ENCODE measurements around the gene EXOC4. TPM values are rescaled to one million over a fixed set of nuclear protein-coding genes. Genes with fewer than 3 reads are reported as not detected.

EXOC4 gene
- total and polyA plus RNA-seq, 7 experiments from 2014 or later = 44.1 to 106 (median 74.2) TPM

DNA sequence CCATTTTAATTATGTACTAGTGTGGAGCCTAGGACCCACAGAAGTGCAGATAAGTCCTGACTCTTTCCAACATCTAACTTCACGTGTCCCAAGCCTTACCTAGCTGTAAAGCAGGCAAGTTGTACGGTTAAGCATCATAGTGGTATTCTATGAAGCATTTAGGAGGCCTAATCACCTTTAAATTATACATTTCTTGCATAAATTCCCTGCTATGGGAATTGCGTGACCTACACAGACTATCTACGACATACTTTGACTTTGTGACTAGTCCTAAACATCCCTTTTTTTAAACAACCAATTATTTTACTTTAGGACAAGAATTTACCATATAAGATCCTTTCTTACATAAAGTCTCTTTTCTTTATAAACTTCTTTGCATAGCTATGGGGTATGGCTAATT lies 836.6 kb downstream of the EXOC4 start:
- peaks cover 19 to 85% (median 42%) of the 10 kb centered on the region in 11 donors for H3K9me3 Mint-ChIP-seq
- H3K4me1 ChIP-seq (ENCODE audit: control insufficient read depth in 2 of 2, insufficient read depth in 2 of 2, low read length in 2 of 2) = no peaks in the 10 kb centered on the region
- DNase-seq = no peak
- no peak overlapping the region for H3K27ac Mint-ChIP-seq
- ChIA-PET POLR2A (no interaction called here), CTCF (no interaction called here)
- ATAC-seq = no peak
- H3K27me3 ChIP-seq (ENCODE audit: control insufficient read depth in 2 of 2, insufficient read depth in 2 of 2, low read length in 2 of 2) = no peaks in the 10 kb centered on the region
- peaks cover 3 to 29% (median 13%) of the 10 kb centered on the region in 5 donors for H3K36me3 Mint-ChIP-seq
- H3K27me3 Mint-ChIP-seq = peaks cover 0 to 10% (median 0%) of the 10 kb centered on the region in 5 donors
- intact Hi-C loops (cut with micrococcal nuclease) = no loop called here
- H3K4me3 ChIP-seq (ENCODE audit: low read length) = no peak overlapping the region
- H3K36me3 ChIP-seq (ENCODE audit: control insufficient read depth in 2 of 3, insufficient read depth in 3 of 3, low read length in 3 of 3) = no peaks in the 10 kb centered on the region
- H3K9me3 ChIP-seq (ENCODE audit: control insufficient read depth in 2 of 3, low read length in 3 of 3) = peaks cover 0 to 24% (median 7%) of the 10 kb centered on the region in 3 experiments
- no peak overlapping the region for H3K4me3 Mint-ChIP-seq
- H3K27ac ChIP-seq (ENCODE audit: low read depth, low read length) = no peak overlapping the region
- no peaks in the 10 kb centered on the region for H3K4me1 Mint-ChIP-seq

DNA sequence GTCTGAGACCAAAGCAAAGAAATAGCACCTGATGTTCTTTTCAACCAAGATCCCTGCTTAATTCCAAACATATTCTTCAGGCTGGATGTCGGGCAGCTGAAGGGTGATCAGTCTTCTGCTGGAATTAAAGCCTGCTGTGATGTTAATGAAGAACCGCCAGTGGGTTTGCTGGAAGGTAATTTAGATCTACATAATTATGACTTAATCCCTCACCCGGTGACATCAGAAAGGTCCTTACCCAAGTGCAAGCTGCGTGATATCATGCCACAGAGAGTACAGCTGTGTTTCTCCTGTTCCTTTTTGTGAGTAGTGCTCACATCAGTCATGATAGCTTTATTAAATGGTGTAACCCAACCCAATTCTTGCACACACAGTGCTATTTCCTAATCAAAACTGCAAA lies 845.2 kb downstream of the EXOC4 start:
- Mint-ChIP-seq H3K27ac (no peak overlapping the region), H3K9me3 (peaks cover 5 to 59% (median 28%) of the 10 kb centered on the region in 11 donors), H3K27me3 (no peaks in the 10 kb centered on the region), H3K4me1 (no peaks in the 10 kb centered on the region), H3K4me3 (no peak overlapping the region), H3K36me3 (peaks cover 0 to 6% (median 3%) of the 10 kb centered on the region in 5 donors)
- ChIA-PET POLR2A (no interaction called here), CTCF (interaction anchor here (0.8 kb wide), 1 partner anchor 1980 kb away, joined by 3 read pairs; no protein-coding TSS in a partner anchor)
- Histone ChIP-seq H3K4me1 (ENCODE audit: control insufficient read depth in 2 of 2, insufficient read depth in 2 of 2, low read length in 2 of 2) (no peaks in the 10 kb centered on the region), H3K27me3 (ENCODE audit: control insufficient read depth in 2 of 2, insufficient read depth in 2 of 2, low read length in 2 of 2) (no peaks in the 10 kb centered on the region), H3K9me3 (ENCODE audit: control insufficient read depth in 2 of 3, low read length in 3 of 3) (peaks cover 0 to 10% (median 0%) of the 10 kb centered on the region in 3 experiments), H3K4me3 (ENCODE audit: low read length) (no peak overlapping the region), H3K27ac (ENCODE audit: low read depth, low read length) (no peak overlapping the region), H3K36me3 (ENCODE audit: control insufficient read depth in 2 of 3, insufficient read depth in 3 of 3, low read length in 3 of 3) (no peaks in the 10 kb centered on the region)
- intact Hi-C loops (cut with micrococcal nuclease) = no loop called here
- no peak for DNase-seq
- no peak for ATAC-seq

DNA sequence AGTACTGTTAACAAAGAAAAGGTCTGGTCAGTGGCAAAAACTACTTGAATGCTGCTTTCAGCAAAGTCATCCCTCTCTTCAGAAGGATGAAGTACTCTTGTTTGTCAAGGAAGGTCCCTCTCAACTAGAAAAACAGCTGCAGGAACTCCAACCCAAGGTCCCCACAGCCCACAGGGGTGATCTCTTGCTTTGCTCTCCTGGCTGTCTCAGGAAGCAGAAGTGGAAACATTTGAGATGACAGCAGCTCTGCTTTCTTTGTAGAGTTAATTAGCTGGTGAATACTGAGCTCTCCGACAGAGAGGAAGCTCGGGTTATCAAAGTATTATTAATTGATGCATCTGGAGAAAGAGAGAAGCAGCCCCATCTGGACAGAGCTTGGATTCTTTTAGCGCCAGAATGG lies 848.8 kb downstream of the EXOC4 start:
- ATAC-seq (no peak), DNase-seq (no peak)
- H3K4me3 ChIP-seq (ENCODE audit: low read length) = no peak overlapping the region
- Mint-ChIP-seq H3K27ac (no peak overlapping the region), H3K4me1 (no peaks in the 10 kb centered on the region), H3K27me3 (no peaks in the 10 kb centered on the region), H3K9me3 (peaks cover 0 to 23% (median 8%) of the 10 kb centered on the region in 11 donors), H3K4me3 (no peak overlapping the region), H3K36me3 (peaks cover 0 to 6% (median 0%) of the 10 kb centered on the region in 5 donors)
- intact Hi-C loops (cut with micrococcal nuclease) = no loop called here
- no peaks in the 10 kb centered on the region for H3K27me3 ChIP-seq (ENCODE audit: control insufficient read depth in 2 of 2, insufficient read depth in 2 of 2, low read length in 2 of 2)
- no peaks in the 10 kb centered on the region for H3K36me3 ChIP-seq (ENCODE audit: control insufficient read depth in 2 of 3, insufficient read depth in 3 of 3, low read length in 3 of 3)
- no peak overlapping the region for H3K27ac ChIP-seq (ENCODE audit: low read depth, low read length)
- POLR2A ChIA-PET = no interaction called here
- CTCF ChIA-PET = no interaction called here
- no peaks in the 10 kb centered on the region for H3K9me3 ChIP-seq (ENCODE audit: control insufficient read depth in 2 of 3, low read length in 3 of 3)
- H3K4me1 ChIP-seq (ENCODE audit: control insufficient read depth in 2 of 2, insufficient read depth in 2 of 2, low read length in 2 of 2) = no peaks in the 10 kb centered on the region

DNA sequence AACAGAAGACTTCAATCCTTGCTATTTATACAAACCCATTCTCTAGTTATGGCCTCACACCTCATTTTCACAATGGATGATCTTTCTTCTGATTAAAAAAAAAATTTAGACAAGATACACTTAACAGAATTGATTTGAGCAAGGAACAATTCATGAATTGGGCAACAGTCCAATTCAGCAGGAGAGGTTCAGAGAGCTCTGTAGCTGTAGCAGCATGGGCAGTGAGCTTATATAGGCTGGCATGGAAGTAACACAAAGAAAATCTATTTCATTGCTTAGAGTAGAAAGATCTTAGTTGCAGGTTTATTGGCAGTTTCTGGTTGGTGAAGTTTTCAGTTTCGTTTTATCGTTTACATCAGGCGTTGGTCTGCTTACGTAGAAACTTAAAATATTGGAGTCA lies 851.3 kb downstream of the EXOC4 start:
- no peak for ATAC-seq
- Histone ChIP-seq H3K4me1 (ENCODE audit: control insufficient read depth in 2 of 2, insufficient read depth in 2 of 2, low read length in 2 of 2) (no peaks in the 10 kb centered on the region), H3K27me3 (ENCODE audit: control insufficient read depth in 2 of 2, insufficient read depth in 2 of 2, low read length in 2 of 2) (no peaks in the 10 kb centered on the region), H3K27ac (ENCODE audit: low read depth, low read length) (no peak overlapping the region), H3K36me3 (ENCODE audit: control insufficient read depth in 2 of 3, insufficient read depth in 3 of 3, low read length in 3 of 3) (no peaks in the 10 kb centered on the region), H3K9me3 (ENCODE audit: control insufficient read depth in 2 of 3, low read length in 3 of 3) (no peaks in the 10 kb centered on the region), H3K4me3 (ENCODE audit: low read length) (no peak overlapping the region)
- H3K27ac Mint-ChIP-seq = no peak overlapping the region
- no peak overlapping the region for H3K4me3 Mint-ChIP-seq
- H3K27me3 Mint-ChIP-seq = no peaks in the 10 kb centered on the region
- peak in 2 of 9 donors; percentile 7 to 12 for DNase-seq
- no peaks in the 10 kb centered on the region for H3K4me1 Mint-ChIP-seq
- H3K36me3 Mint-ChIP-seq = peaks cover 0 to 6% (median 0%) of the 10 kb centered on the region in 5 donors
- peaks cover 0 to 6% (median 0%) of the 10 kb centered on the region in 11 donors for H3K9me3 Mint-ChIP-seq
- ChIA-PET CTCF (no interaction called here), POLR2A (no interaction called here)
- intact Hi-C loops (cut with micrococcal nuclease) = no loop called here

DNA sequence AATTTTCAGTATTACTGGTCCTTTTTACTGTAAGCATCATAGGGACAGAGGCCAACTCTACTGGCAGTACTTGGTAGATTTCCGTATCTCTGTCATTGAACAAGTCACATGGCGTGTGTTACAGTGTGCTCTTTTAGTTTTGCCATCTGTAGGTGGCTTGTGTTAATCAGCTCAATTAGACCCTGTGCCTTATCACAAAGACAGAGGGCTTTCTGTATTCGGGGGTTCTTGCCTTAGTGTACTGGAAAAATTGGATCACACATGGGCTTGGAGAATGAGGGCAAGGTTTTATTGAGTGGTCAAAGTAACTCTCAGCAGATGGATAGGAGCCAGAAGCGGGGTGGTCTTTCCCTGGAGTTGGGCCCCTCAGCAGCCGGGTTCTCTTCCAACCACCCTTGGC lies 853.0 kb downstream of the EXOC4 start:
- intact Hi-C loops (cut with micrococcal nuclease) = no loop called here
- Mint-ChIP-seq H3K36me3 (peaks cover 0 to 3% (median 0%) of the 10 kb centered on the region in 5 donors), H3K4me3 (no peak overlapping the region), H3K27me3 (no peaks in the 10 kb centered on the region), H3K4me1 (no peaks in the 10 kb centered on the region), H3K9me3 (peaks cover 0 to 2% (median 0%) of the 10 kb centered on the region in 11 donors), H3K27ac (no peak overlapping the region)
- H3K27ac ChIP-seq (ENCODE audit: low read depth, low read length) = no peak overlapping the region
- ATAC-seq (no peak), DNase-seq (no peak)
- CTCF ChIA-PET = no interaction called here
- POLR2A ChIA-PET = no interaction called here
- H3K9me3 ChIP-seq (ENCODE audit: control insufficient read depth in 2 of 3, low read length in 3 of 3) = no peaks in the 10 kb centered on the region
- H3K27me3 ChIP-seq (ENCODE audit: control insufficient read depth in 2 of 2, insufficient read depth in 2 of 2, low read length in 2 of 2) = no peaks in the 10 kb centered on the region
- H3K4me3 ChIP-seq (ENCODE audit: low read length) = no peak overlapping the region
- H3K4me1 ChIP-seq (ENCODE audit: control insufficient read depth in 2 of 2, insufficient read depth in 2 of 2, low read length in 2 of 2) = no peaks in the 10 kb centered on the region
- H3K36me3 ChIP-seq (ENCODE audit: control insufficient read depth in 2 of 3, insufficient read depth in 3 of 3, low read length in 3 of 3) = no peaks in the 10 kb centered on the region

DNA sequence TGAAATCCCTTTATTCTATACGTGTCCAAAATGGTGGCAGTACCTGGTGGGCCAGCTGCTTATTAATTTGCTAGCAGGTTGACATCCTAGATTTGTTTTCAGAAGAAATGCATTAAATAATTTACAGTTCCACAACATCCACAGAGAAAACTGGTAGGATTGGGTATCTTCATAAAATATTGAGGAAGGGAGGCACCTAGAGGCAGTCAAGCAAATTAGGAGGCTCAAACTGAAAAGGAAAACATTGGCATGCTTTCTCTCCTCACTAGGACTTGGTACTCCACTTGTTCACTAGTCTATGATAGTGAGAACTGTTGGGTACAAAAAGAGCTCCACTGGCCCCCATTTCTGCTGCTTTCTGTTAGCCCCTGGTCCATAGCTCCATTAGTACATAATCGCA lies 855.9 kb downstream of the EXOC4 start:
- no peak overlapping the region for H3K27ac Mint-ChIP-seq
- CTCF ChIA-PET = no interaction called here
- intact Hi-C loops (cut with micrococcal nuclease) = no loop called here

DNA sequence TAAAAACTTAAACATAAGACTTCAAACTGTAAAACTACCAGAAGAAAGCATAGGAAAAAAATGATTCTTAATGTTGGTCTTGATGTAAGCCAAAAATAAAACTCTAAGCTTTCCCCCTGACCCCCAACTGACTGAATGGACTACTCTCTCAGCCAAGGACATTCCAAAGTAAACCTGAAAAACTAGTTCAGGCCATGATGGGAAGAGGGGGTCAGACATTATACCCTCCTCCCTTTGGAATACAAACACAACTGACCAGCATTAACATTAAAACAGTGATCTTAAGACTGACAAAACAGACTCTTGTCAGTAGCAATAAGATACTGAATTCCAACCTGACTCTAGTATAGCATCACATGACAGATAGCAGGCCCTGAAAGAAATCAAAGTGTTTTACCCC lies 860.8 kb downstream of the EXOC4 start:
- ATAC-seq (no peak), DNase-seq (no peak)
- intact Hi-C loops (cut with micrococcal nuclease) = no loop called here
- no peak overlapping the region for H3K4me3 ChIP-seq (ENCODE audit: low read length)
- Mint-ChIP-seq H3K4me1 (no peaks in the 10 kb centered on the region), H3K36me3 (peaks cover 0 to 5% (median 4%) of the 10 kb centered on the region in 5 donors), H3K9me3 (peaks cover 0 to 2% (median 0%) of the 10 kb centered on the region in 11 donors), H3K4me3 (no peak overlapping the region), H3K27me3 (peaks cover 0 to 8% (median 0%) of the 10 kb centered on the region in 5 donors), H3K27ac (no peak overlapping the region)
- no peaks in the 10 kb centered on the region for H3K36me3 ChIP-seq (ENCODE audit: control insufficient read depth in 2 of 3, insufficient read depth in 3 of 3, low read length in 3 of 3)
- no peaks in the 10 kb centered on the region for H3K9me3 ChIP-seq (ENCODE audit: control insufficient read depth in 2 of 3, low read length in 3 of 3)
- CTCF ChIA-PET = no interaction called here
- H3K27me3 ChIP-seq (ENCODE audit: control insufficient read depth in 2 of 2, insufficient read depth in 2 of 2, low read length in 2 of 2) = no peaks in the 10 kb centered on the region
- POLR2A ChIA-PET = no interaction called here
- no peak overlapping the region for H3K27ac ChIP-seq (ENCODE audit: low read depth, low read length)
- no peaks in the 10 kb centered on the region for H3K4me1 ChIP-seq (ENCODE audit: control insufficient read depth in 2 of 2, insufficient read depth in 2 of 2, low read length in 2 of 2)

More for the DNA sequence above, 855.9 kb downstream of the EXOC4 start:
- Histone ChIP-seq H3K4me3 (ENCODE audit: low read length) (no peak overlapping the region), H3K27ac (ENCODE audit: low read depth, low read length) (no peak overlapping the region), H3K9me3 (ENCODE audit: control insufficient read depth in 2 of 3, low read length in 3 of 3) (no peaks in the 10 kb centered on the region), H3K4me1 (ENCODE audit: control insufficient read depth in 2 of 2, insufficient read depth in 2 of 2, low read length in 2 of 2) (no peaks in the 10 kb centered on the region), H3K36me3 (ENCODE audit: control insufficient read depth in 2 of 3, insufficient read depth in 3 of 3, low read length in 3 of 3) (no peaks in the 10 kb centered on the region), H3K27me3 (ENCODE audit: control insufficient read depth in 2 of 2, insufficient read depth in 2 of 2, low read length in 2 of 2) (no peaks in the 10 kb centered on the region)
- no peak overlapping the region for H3K4me3 Mint-ChIP-seq
- no peaks in the 10 kb centered on the region for H3K27me3 Mint-ChIP-seq
- no peak for ATAC-seq
- peaks cover 0 to 5% (median 4%) of the 10 kb centered on the region in 5 donors for H3K36me3 Mint-ChIP-seq
- no peaks in the 10 kb centered on the region for H3K4me1 Mint-ChIP-seq
- no peaks in the 10 kb centered on the region for H3K9me3 Mint-ChIP-seq
- POLR2A ChIA-PET = no interaction called here
- no peak for DNase-seq

Data from naive thymus-derived CD4-positive, alpha-beta T cell (primary cell).